GM12878 (cell line): ENCODE measurements around the gene FTO. TPM values are rescaled to one million over a fixed set of nuclear protein-coding genes. Genes with fewer than 3 reads are reported as not detected.

Source experiments
- ATAC-seq: fragments of 200-7000 bp; cut with Tn5 transposase; 3 replicates; pipeline ENCODE4 v1.9.1; 2020; ENCODE audit warnings: mild to moderate bottlenecking, moderate library complexity
- BruUV-seq: library from RNA; stranded (reverse); fragments of 400-500 nt; replicated peaks from 2 replicates; lab custom pipeline; 2021; lab: Mats Ljungman, UMichigan
- CTCF ChIA-PET: fragments of 300-600 bp; sonication (Branson Sonifier 250); formaldehyde crosslinking; extraction: SDS; loops from one replicate; lab custom pipeline; 2021; ENCODE audit warnings: inconsistent platforms; lab: Yijun Ruan, JAX
- POLR2A ChIA-PET: fragments of 350-600 bp; formaldehyde crosslinking; extraction: SDS; loops from one replicate; lab custom pipeline; 2021; ENCODE audit warnings: inconsistent platforms; lab: Charles Lee
- RAD21 ChIA-PET: fragments of 300-600 bp; sonication (Branson Sonifier 250); formaldehyde crosslinking; loops from one replicate; lab custom pipeline; 2023; ENCODE audit warnings: antibody characterized with exemption; ENCODE audit not compliant: unreplicated experiment; lab: Charles Lee
- SMC1A ChIA-PET: fragments of 300-600 bp; sonication (Branson Sonifier 250); formaldehyde crosslinking; loops from one replicate; lab custom pipeline; 2023; ENCODE audit not compliant: unreplicated experiment, uncharacterized antibody; lab: Charles Lee
- DNase-seq: peaks from one replicate; pipeline ENCODE4 v3.0.0-alpha.2; 2011; ENCODE audit warnings: low read depth, low spot score
- FAIRE-seq: peaks from 3 replicates; lab custom pipeline; 2011; peaks lifted over from hg19 to GRCh38; lab: Jason Lieb, UNC
- H2AFZ ChIP-seq: 2 replicates; pipeline ENCODE4 v1.6.0; 2011; ENCODE audit warnings: low read depth, low read length, control low read depth; ENCODE audit not compliant: control insufficient read depth
- H3K27ac ChIP-seq: 2 replicates; pipeline ENCODE4 v1.5.1; 2011; ENCODE audit warnings: control low read depth; ENCODE audit not compliant: control insufficient read depth, insufficient read depth
- H3K27me3 ChIP-seq, 2 experiments: replicated peaks in 1 of 2; 2 replicates each; pipeline versions ENCODE4 v1.6.0 to v1.6.1; 2011; ENCODE audit warnings: low read length in 1 of 2; ENCODE audit not compliant: control insufficient read depth in 2 of 2, insufficient read depth in 2 of 2
- H3K36me3 ChIP-seq, 2 experiments: 2 replicates each; pipeline ENCODE4 v1.5.1; 2011; ENCODE audit warnings: low read length in 1 of 2; ENCODE audit not compliant: control insufficient read depth in 2 of 2, insufficient read depth in 2 of 2
- H3K4me1 ChIP-seq: 2 replicates; pipeline ENCODE4 v1.6.1; 2011; ENCODE audit warnings: mild to moderate bottlenecking, low read length, moderate library complexity, mixed read lengths; ENCODE audit not compliant: control insufficient read depth, insufficient read depth
- H3K4me2 ChIP-seq: 2 replicates; pipeline ENCODE4 v1.6.0; 2011; ENCODE audit warnings: control low read depth; ENCODE audit not compliant: control insufficient read depth, insufficient read depth
- H3K4me3 ChIP-seq: fragments of 200-600 bp; sonication (generic); 2 replicates; pipeline ENCODE4 v1.5.1; 2016
- H3K79me2 ChIP-seq: 2 replicates; pipeline ENCODE4 v1.6.0; 2011; ENCODE audit warnings: low read length; ENCODE audit not compliant: control insufficient read depth, insufficient read depth
- H3K9ac ChIP-seq: 2 replicates; pipeline ENCODE4 v1.8.0; 2011; ENCODE audit warnings: low read length, control low read depth, mixed read lengths; ENCODE audit not compliant: control insufficient read depth, insufficient read depth
- H3K9me3 ChIP-seq: replicated peaks from 3 replicates; pipeline ENCODE4 v1.5.1; 2011; ENCODE audit warnings: mild to moderate bottlenecking, low read length; ENCODE audit not compliant: control insufficient read depth, insufficient read depth
- H4K20me1 ChIP-seq: 2 replicates; pipeline ENCODE4 v1.6.0; 2011; ENCODE audit not compliant: control insufficient read depth, insufficient read depth
- ATF2 ChIP-seq: IDR thresholded peaks from 2 replicates; pipeline ENCODE4 v1.6.1; 2012; ENCODE audit warnings: low read length, inconsistent platforms
- IRF3 ChIP-seq: fragments of 450-650 bp; IDR thresholded peaks from 2 replicates; pipeline ENCODE4 v1.6.1; 2014; ENCODE audit warnings: mild to moderate bottlenecking
- KDM1A ChIP-seq: fragments of 200-600 bp; sonication (generic); IDR thresholded peaks from 2 replicates; pipeline ENCODE4 v1.6.1; 2016; ENCODE audit warnings: borderline replicate concordance
- MEF2A ChIP-seq: IDR thresholded peaks from 2 replicates; pipeline ENCODE4 v1.6.1; 2011; ENCODE audit warnings: low read depth, mild to moderate bottlenecking, low read length, moderate library complexity; ENCODE audit not compliant: insufficient read depth
- MXI1 ChIP-seq: fragments of 150-350 bp; IDR thresholded peaks from 2 replicates; pipeline ENCODE4 v1.6.1; 2011; ENCODE audit warnings: low read depth, mild to moderate bottlenecking, inconsistent platforms, low read length, improper control_type of control experiment
- MYC ChIP-seq: IDR thresholded peaks from 2 replicates; pipeline ENCODE4 v1.6.1; 2011; ENCODE audit warnings: mild to moderate bottlenecking, low read length, moderate library complexity, inconsistent platforms; ENCODE audit not compliant: insufficient read depth, insufficient replicate concordance, insufficient read length, severe bottlenecking
- NBN ChIP-seq: fragments of 450-650 bp; IDR thresholded peaks from 2 replicates; pipeline ENCODE4 v1.6.1; 2016
- NFXL1 ChIP-seq: fragments of 450-650 bp; IDR thresholded peaks from 2 replicates; pipeline ENCODE4 v1.6.1; 2017; ENCODE audit warnings: antibody characterized with exemption, mild to moderate bottlenecking, borderline replicate concordance
- NRF1 ChIP-seq: conservative IDR thresholded peaks from 2 replicates; pipeline ENCODE4 v1.6.1; 2011; ENCODE audit warnings: mild to moderate bottlenecking, low read depth, low read length, improper control_type of control experiment
- PAX8 ChIP-seq: fragments of 450-650 bp; IDR thresholded peaks from 2 replicates; pipeline ENCODE4 v1.6.1; 2017; ENCODE audit warnings: mild to moderate bottlenecking, moderate library complexity
- PBX3 ChIP-seq: IDR thresholded peaks from 2 replicates; pipeline ENCODE4 v1.6.1; 2011; ENCODE audit warnings: mild to moderate bottlenecking, low read depth, low read length, moderate library complexity; ENCODE audit not compliant: insufficient replicate concordance
- POLR2A ChIP-seq: IDR thresholded peaks from 2 replicates; pipeline ENCODE4 v1.6.1; 2011; ENCODE audit warnings: low read depth, mild to moderate bottlenecking, low read length
- RB1 ChIP-seq: fragments of 450-650 bp; formaldehyde crosslinking; IDR thresholded peaks from 2 replicates; pipeline ENCODE4 v1.6.1; 2017; ENCODE audit warnings: mild to moderate bottlenecking, borderline replicate concordance
- SIX5 ChIP-seq: IDR thresholded peaks from 2 replicates; pipeline ENCODE4 v1.6.1; 2011; ENCODE audit warnings: mild to moderate bottlenecking, low read depth, low read length, moderate library complexity; ENCODE audit not compliant: severe bottlenecking
- ZNF592 ChIP-seq: fragments of 450-650 bp; IDR thresholded peaks from 2 replicates; pipeline ENCODE4 v1.6.1; 2017; ENCODE audit warnings: mild to moderate bottlenecking, moderate library complexity
- WGBS: methylation state at CpG from one replicate; pipeline ENCODE4 v1.1.6; 2016; ENCODE audit warnings: low lambda C conversion rate; ENCODE audit not compliant: insufficient replicate concordance, insufficient coverage; ENCODE audit errors: missing lambda C conversion rate; 5-methylcytosine and 5-hydroxymethylcytosine counted together
- in situ Hi-C: fragments of 300-500 bp; cut with MboI; formaldehyde crosslinking; loops from 9 replicates; pipeline ENCODE4 v1.14.3; 2018; ENCODE audit warnings: mixed read lengths
- intact Hi-C: fragments of 100-400 bp; cut with micrococcal nuclease; formaldehyde crosslinking; loops from one replicate; pipeline ENCODE4 v1.14.2; 2022; ENCODE audit not compliant: unreplicated experiment
- polyA plus RNA-seq, 11 experiments: library from polyadenylated mRNA; depleted of rRNA in 4 of 11; unstranded in 6 of 11; stranded (reverse) in 5 of 11; fragments of >200 nt; fragmentation: Nextera tagmentation in 4 of 11; fragmentation: Illumina TruSeq in 1 of 11; extraction: Ambion mirVana in 4 of 11; extraction: Trizol in 1 of 11; gene quantifications; 1 replicate in 1 of 11; 2 replicates in 10 of 11; pipeline versions ENCODE4 v1.2.1 to v1.2.3, GENCODE V29; 2011 to 2016; ENCODE audit warnings: inconsistent platforms in 2 of 11, missing spikeins in 2 of 11, low read depth in 1 of 11
- total RNA-seq, 4 experiments: library from RNA; depleted of rRNA in 3 of 4; stranded (reverse); fragments of >200 nt in 3 of 4; fragmentation: Illumina TruSeq in 1 of 4; extraction: Trizol in 1 of 4; gene quantifications; 2 replicates each; pipeline versions ENCODE4 v1.2.1 to v1.2.3, GENCODE V29; 2013 to 2021

Gene FTO
- total and polyA plus RNA-seq, 10 of the 15 experiments (the other 5 are each of a cell fraction or from before 2014, with no cell fraction given) = 20.1 to 55.0 (median 47.0) TPM

- TF ChIP-seq MEF2A = no peak
- TF ChIP-seq ATF2 = no peak
- TF ChIP-seq RB1 = no peak
- TF ChIP-seq NFXL1 = no peak
- TF ChIP-seq KDM1A = no peak
- no peak for TF ChIP-seq IRF3
Measured at GRCh38 chr16:53882310-53882709, 178.4 kb downstream of the FTO start (continued).

GRCh38 chr16:53884748-53885147 is 180.8 kb downstream of the FTO start:
- no peak for ATAC-seq
- Histone ChIP-seq H3K36me3 (peaks cover 2 to 3% of the 10 kb centered on the region in 2 experiments; a peak in 2 of 4 replicates), H3K9ac (no peak overlapping the region), H4K20me1 (no peaks in the 10 kb centered on the region), H2AFZ (no peak overlapping the region), H3K4me1 (no peaks in the 10 kb centered on the region), H3K9me3 (no peaks in the 10 kb centered on the region), H3K79me2 (no peaks in the 10 kb centered on the region), H3K27me3 (no peaks in the 10 kb centered on the region), H3K4me3 (no peak overlapping the region), H3K4me2 (no peak overlapping the region), H3K27ac (no peak overlapping the region)
- intact Hi-C loops (no loop called here), in situ Hi-C loops (no loop called here)
- ChIA-PET POLR2A (no interaction called here), SMC1A (interaction anchor here (1.3 kb wide), 1 partner anchor 169 kb away, joined by 4 read pairs; no protein-coding TSS in a partner anchor), CTCF (interaction anchor here (1.0 kb wide), 1 partner anchor 11 kb away, joined by 3 read pairs; no protein-coding TSS in a partner anchor), RAD21 (no interaction called here)
- no peak for DNase-seq
- FAIRE-seq = no peak
- 95% methylated on average over 4 of the region's 4 CpGs for WGBS
- BruUV-seq = no TSS peak
- TF ChIP-seq PBX3 = no peak
- no peak for TF ChIP-seq POLR2A
- no peak for TF ChIP-seq PAX8
- no peak for TF ChIP-seq MYC
- TF ChIP-seq NRF1 = no peak
- no peak for TF ChIP-seq ZNF592
- TF ChIP-seq SIX5 = no peak
- TF ChIP-seq MXI1 = no peak
- TF ChIP-seq NBN = no peak
